KMS-11 (cell line): ENCODE results near the gene TMC6.
A peak's percentile ranks its signal among the peaks of the same experiment; 100 is the strongest.

ENCODE experiments used
- H2AFZ ChIP-seq: fragments of 200-600 bp; sonication (generic); 2 replicates; pipeline ENCODE4 v1.6.1; 2016; ENCODE audit warnings: antibody characterized with exemption, mixed run types, low read depth
- H3K27ac ChIP-seq: fragments of 200-600 bp; sonication (generic); 2 replicates; pipeline ENCODE4 v1.6.1; 2016; ENCODE audit warnings: mild to moderate bottlenecking, mixed run types
- H3K27me3 ChIP-seq: fragments of 200-600 bp; sonication (generic); 2 replicates; pipeline ENCODE4 v1.6.1; 2017; ENCODE audit warnings: mild to moderate bottlenecking, low read depth, mixed run types, moderate library complexity; ENCODE audit not compliant: insufficient read depth
- H3K36me3 ChIP-seq: fragments of 200-600 bp; sonication (generic); 2 replicates; pipeline ENCODE4 v1.6.1; 2017; ENCODE audit warnings: mild to moderate bottlenecking, mixed run types; ENCODE audit not compliant: insufficient read depth
- H3K4me1 ChIP-seq: fragments of 200-600 bp; sonication (generic); 2 replicates; pipeline ENCODE4 v1.6.1; 2016; ENCODE audit warnings: mild to moderate bottlenecking, low read depth, mixed run types; ENCODE audit not compliant: poor library complexity, severe bottlenecking
- H3K4me2 ChIP-seq: fragments of 200-600 bp; sonication (generic); 2 replicates; pipeline ENCODE4 v1.7.0; 2016; ENCODE audit warnings: mild to moderate bottlenecking, mixed run types
- H3K4me3 ChIP-seq: fragments of 200-600 bp; sonication (generic); IDR thresholded peaks from 2 replicates; pipeline ENCODE4 v1.6.1; 2017; ENCODE audit warnings: low read depth, low read length, mixed read lengths; ENCODE audit not compliant: insufficient read depth
- H3K79me2 ChIP-seq: fragments of 200-600 bp; sonication (generic); 2 replicates; pipeline ENCODE4 v1.6.1; 2016; ENCODE audit warnings: low read depth, mixed run types; ENCODE audit not compliant: insufficient read depth
- H3K9ac ChIP-seq: fragments of 200-600 bp; sonication (generic); 2 replicates; pipeline ENCODE4 v1.6.1; 2016; ENCODE audit warnings: mild to moderate bottlenecking, mixed run types
- H4K20me1 ChIP-seq: fragments of 200-600 bp; sonication (generic); 2 replicates; pipeline ENCODE4 v1.6.1; 2016; ENCODE audit warnings: mild to moderate bottlenecking, mixed run types; ENCODE audit not compliant: insufficient read depth
- CTCF ChIP-seq: fragments of 200-600 bp; sonication (generic); conservative IDR thresholded peaks from 2 replicates; pipeline ENCODE4 v1.6.1; 2017; ENCODE audit warnings: low read depth, mild to moderate bottlenecking, antibody characterized with exemption, low read length, moderate library complexity, mixed read lengths

Gene TMC6

GRCh38 chr17:78081551-78081950 lies 47.0 kb downstream of the TMC6 start:
- peaks cover 3% of the 10 kb centered on the region; the same call in 1 of the 2 replicates for H3K36me3 ChIP-seq
- H3K27me3 ChIP-seq, result no peaks in the 10 kb centered on the region
- peaks cover 64% of the 10 kb centered on the region for H3K4me1 ChIP-seq
- H3K79me2 ChIP-seq, result no peaks in the 10 kb centered on the region
- no peaks in the 10 kb centered on the region for H4K20me1 ChIP-seq
- no peak for TF ChIP-seq CTCF
- peak overlapping the region; percentile 77 for H3K4me2 ChIP-seq
- H3K4me3 ChIP-seq, result no peak overlapping the region
- peak overlapping the region; percentile 75 for H3K27ac ChIP-seq
- H2AFZ ChIP-seq, result no peak overlapping the region
- H3K9ac ChIP-seq, result peak overlapping the region; percentile 6; the same call in 1 of the 2 replicates

GRCh38 chr17:78079253-78079652 lies 49.3 kb downstream of the TMC6 start:
- no peak overlapping the region for H3K9ac ChIP-seq
- no peaks in the 10 kb centered on the region for H3K27me3 ChIP-seq
- peaks cover 3% of the 10 kb centered on the region; the same call in 1 of the 2 replicates for H3K36me3 ChIP-seq
- peaks cover 47% of the 10 kb centered on the region for H3K4me1 ChIP-seq
- no peaks in the 10 kb centered on the region for H3K79me2 ChIP-seq
- H3K4me3 ChIP-seq, result no peak overlapping the region
- H2AFZ ChIP-seq, result no peak overlapping the region
- no peak for TF ChIP-seq CTCF
- H3K27ac ChIP-seq, result no peak overlapping the region
- H3K4me2 ChIP-seq, result no peak overlapping the region
- no peaks in the 10 kb centered on the region for H4K20me1 ChIP-seq

- Histone ChIP-seq H4K20me1 (no peaks in the 10 kb centered on the region), H3K4me3 (no peak overlapping the region), H3K27ac (no peak overlapping the region), H2AFZ (no peak overlapping the region), H3K27me3 (no peaks in the 10 kb centered on the region), H3K4me1 (peaks cover 10% of the 10 kb centered on the region), H3K9ac (no peak overlapping the region), H3K79me2 (no peaks in the 10 kb centered on the region), H3K36me3 (peaks cover 6% of the 10 kb centered on the region; the same call in 1 of the 2 replicates), H3K4me2 (no peak overlapping the region)
- TF ChIP-seq CTCF, result no peak
These were observed 53.0 kb downstream of the TMC6 start for GRCh38 chr17:78075545-78075944.

- no peaks in the 10 kb centered on the region for H3K79me2 ChIP-seq
- H3K27me3 ChIP-seq, result no peaks in the 10 kb centered on the region
- no peak overlapping the region for H3K4me2 ChIP-seq
- H3K36me3 ChIP-seq, result peaks cover 6% of the 10 kb centered on the region; the same call in 1 of the 2 replicates
- no peak overlapping the region for H3K4me3 ChIP-seq
- no peaks in the 10 kb centered on the region for H4K20me1 ChIP-seq
- no peak for TF ChIP-seq CTCF
- H3K27ac ChIP-seq, result no peak overlapping the region
- no peak overlapping the region for H2AFZ ChIP-seq
- no peak overlapping the region for H3K9ac ChIP-seq
- peaks cover 5% of the 10 kb centered on the region for H3K4me1 ChIP-seq
These were observed 53.5 kb downstream of the TMC6 start for GRCh38 chr17:78075011-78075410.
